NCI-H446 treated with DMSO at 0.1 percent for 48 hours (cell line): Measurements from ENCODE around the gene DEGS2.

Experiments used
- DNase-seq: peaks from one replicate; lab custom pipeline; 2025; lab: John Stamatoyannopoulos, UW

Gene DEGS2

GRCh38 chr14:100114109-100114765 lies 45.2 kb downstream of the DEGS2 start:
- DNase-seq: no peak

DNA sequence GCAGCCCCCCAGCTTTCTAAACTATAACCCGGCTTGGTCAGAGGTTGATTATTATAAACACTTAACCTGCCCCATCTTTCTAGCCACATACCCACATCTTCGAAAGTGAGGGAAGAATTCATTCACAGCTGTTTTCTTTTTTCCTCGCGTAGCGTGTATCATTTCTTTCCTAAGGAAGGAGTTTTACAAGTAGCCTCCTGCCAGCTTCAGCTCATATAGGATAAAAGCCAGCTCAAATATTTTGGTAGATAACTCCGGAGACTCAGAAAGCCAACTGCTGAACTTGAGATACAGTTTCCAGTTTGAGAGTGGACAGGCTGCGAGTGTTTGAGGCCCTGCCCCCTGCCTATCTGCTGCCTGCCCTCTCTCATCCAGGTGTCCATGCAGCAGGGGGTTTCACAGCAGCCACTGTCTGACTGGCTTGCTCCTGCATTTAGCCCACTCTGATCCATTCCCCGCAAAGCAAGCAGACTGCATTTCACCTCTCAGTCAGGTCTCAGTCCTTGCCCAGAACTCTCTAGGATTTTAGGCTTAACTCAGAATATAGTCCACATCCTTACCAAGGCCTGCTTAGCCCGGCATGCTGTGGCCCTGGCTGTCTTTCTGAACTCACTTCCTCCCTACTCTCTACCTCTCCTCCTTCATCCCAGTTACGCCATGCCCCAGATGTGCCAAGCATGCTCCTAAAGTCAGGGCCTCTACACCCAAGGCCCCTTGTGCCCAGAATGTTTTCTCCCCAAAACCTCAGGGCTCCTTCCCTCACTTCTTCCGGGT lies 47.3 kb downstream of the DEGS2 start:
- DNase-seq: no peak

- no peak for DNase-seq
Measured at GRCh38 chr14:100110816-100111215, 48.6 kb downstream of the DEGS2 start.

DNA sequence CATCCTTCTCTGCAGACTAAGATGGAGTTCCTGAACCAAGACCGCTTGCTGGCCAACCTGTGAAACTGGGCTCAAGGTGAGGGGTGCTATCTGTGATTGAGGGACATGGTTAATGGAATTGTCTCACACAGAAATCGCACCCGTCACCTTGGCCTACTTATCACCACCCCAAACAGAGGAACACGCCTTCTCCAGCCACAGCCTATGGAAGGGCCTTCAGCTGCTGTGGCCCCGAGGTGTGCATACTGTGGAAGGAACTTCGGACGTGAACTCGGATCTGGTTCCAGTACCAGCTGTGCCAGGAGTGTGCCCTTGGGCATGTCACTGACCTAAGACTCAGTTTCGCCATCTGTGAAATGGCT lies 49.9 kb downstream of the DEGS2 start:
- DNase-seq: no peak

- no peak for DNase-seq
Measured at GRCh38 chr14:100108840-100109593, 50.4 kb downstream of the DEGS2 start.

GRCh38 chr14:100108042-100108825 lies 51.2 kb downstream of the DEGS2 start:
- no peak for DNase-seq

- DNase-seq: no peak
Measured at GRCh38 chr14:100107236-100107635, 52.2 kb downstream of the DEGS2 start.

DNA sequence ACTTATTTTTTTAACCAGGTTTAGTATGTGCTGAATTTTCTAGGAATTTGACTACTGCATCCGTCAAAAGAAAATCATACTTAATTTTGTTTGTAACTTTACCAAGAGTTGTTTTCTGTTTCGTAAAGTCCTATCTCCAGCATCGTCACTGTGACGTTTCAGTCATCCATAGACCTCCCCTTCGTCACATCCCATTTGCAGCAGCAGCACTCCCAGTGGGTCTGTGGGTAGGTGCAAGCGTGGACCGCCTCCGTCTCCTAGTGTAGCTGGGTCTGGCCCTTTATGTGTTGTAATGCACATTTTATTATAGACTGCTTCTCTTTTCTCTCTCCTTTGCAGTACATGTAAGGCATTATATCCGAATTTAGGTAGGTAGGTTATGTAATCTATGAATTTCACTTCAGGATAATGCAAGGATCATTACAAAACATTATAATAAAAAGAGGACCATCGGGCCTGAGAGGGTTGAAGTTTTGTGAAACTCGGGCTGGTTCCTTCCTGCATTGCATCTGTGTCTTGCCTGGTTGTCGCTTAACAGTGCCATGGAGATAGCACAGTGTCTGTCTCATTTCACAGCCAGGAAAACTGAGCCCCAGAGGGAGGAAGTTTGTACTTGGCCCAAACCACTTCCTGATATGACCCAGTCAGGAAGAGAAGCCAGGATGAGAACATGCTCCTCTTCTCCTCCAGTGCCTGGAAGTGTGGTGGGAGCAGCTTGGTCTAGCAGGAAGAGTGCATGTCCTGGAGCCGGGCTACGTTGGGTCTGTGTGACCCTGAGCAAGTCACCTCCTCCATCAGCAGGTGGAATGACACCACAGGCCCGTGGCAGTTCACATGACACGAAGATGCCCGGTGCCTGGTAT lies 53.0 kb downstream of the DEGS2 start:
- DNase-seq: no peak

GRCh38 chr14:100105357-100106169 lies 53.9 kb downstream of the DEGS2 start:
- DNase-seq: no peak

DNA sequence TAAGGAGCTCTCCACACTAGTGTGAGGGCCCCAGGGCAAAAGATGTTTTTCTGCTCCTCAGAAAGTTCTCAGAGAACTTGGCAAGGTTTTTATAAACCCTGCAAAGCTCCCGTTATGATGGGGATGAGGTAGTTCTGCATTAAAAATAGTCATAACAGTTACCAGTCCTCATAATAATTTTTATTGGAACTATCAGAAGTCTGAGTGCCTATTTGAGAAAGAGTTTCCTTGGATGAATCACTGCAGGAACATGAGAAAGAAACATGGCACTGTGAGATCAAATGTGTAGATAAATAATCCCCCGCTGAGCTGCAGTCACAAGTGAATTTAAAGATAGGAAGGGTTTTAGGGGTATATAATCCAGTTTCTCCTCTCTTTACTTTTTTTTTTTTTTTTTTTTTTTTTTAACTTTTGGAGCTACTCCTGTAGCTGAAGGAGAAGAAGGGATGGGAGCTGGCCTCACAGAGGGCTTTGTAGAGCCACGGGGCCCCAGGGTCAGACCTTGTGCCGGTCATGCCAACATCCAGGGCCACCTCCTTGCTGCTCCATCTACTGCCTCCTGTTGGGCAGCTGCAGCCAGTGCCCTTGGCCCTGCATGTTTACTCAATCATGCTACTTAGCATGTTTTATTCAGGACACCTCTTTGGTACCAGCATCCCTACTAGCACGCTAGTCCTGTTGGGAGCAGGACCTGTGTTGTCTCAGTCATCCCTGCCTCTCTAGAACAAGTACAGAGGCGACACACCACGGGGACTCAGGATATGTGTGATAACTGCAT lies 54.7 kb downstream of the DEGS2 start:
- no peak for DNase-seq

DNA sequence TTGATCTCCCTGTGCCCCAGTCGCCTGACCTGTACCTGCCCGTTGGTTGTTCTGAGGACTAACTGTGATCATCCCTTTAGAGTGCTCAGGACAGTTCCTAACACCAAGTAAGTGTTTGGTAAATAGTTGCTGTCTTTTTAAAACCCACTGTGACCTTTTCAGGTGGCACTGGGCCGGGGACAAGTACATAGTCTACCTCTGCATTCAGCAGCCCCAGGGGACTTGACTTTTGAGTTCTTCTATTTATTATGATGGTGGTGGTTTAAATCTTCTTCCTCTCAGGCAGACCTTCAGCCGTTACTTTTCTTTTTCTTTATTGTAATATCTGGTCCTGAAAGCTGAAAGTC lies 55.5 kb downstream of the DEGS2 start:
- DNase-seq: no peak

DNA sequence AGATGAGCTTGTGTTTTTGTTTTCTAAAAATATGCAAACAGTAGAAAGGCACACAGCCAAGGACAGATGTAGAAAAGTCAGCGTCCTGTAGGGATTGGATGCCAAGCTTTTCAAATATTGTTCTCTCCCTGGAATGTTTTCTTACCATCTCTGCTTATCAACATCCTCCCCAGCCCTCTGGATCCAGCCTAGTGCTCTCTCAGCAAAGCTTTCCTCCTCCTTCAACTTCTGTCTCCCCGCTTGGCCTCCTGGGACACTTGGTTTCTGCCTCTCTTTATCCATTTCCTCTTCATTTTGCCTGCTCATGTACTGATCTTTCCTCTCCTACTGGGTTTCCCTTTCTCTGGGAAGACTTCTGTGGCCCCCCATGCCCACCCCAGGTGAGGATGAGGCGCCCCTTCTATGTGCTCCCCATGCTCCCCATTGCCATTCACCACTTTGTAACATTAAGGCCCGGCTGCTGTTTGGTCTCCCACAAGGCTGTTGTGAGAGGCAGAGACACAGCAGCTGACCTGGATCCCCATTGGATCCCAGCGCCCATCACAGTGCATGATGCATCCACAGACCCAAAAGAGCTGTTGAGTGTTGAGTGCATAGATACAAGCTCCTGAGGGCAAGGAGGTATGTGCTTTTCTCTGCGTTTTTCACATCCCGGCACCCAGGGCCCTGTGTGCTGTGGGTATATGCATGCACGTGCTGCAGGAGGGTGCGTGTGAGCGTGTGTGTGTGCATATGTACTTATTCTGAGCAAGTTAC lies 56.0 kb downstream of the DEGS2 start:
- no peak for DNase-seq

DNA sequence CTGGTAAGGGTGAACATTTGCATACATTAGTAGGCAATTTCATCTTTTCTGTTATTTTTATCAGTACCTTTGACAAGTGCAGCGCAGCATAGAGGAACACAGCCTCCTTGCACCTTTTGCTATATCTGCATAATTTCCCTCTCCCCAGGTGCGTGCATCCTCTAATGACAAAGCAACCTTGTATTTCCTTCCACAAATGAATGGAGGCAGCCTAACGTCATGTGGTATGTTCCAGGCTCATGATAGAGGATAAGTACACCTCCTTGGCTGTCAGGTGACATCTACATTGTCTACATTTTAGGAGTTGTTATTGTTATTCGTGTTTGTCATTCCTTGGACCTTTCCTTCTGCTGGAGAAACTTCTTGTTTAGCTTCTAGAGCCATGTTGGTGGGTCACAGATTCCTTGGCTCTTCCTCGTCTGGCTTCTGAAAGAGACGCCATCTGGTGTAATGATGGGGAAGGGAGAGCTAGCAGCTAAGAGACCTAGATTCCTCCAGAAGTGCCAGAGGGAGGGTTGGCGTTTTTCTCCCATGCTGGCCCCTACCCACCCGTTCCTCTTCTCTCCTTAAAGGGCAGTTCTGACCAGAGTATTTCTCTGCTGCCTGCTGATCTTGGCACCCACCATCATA lies 57.2 kb downstream of the DEGS2 start:
- DNase-seq: no peak

GRCh38 chr14:100100032-100100703 lies 59.3 kb downstream of the DEGS2 start:
- no peak for DNase-seq

- DNase-seq: no peak
Measured at GRCh38 chr14:100098171-100098570, 61.3 kb downstream of the DEGS2 start.

DNA sequence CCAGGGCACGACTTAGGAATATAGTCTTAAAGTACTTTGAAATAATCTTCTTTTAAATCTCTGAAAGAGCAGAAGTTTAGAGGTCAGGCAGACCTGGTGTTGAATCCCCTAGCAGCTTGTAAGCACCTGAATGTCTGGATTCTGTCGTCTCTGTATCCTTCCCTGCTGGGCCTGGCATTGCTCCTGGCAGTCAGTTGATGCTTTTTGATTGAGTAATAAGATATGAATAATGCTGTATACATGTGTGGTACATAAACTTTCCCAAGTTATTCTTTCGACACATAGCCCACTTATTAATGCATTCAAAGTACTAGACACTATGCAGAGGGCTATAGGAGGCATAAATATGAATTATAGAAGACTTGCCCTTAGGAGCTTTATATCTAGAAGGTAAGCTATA lies 62.8 kb downstream of the DEGS2 start:
- DNase-seq: no peak
